ENCODE data around the gene C17orf114.

Gene C17orf114

GRCh38 chr17:4788159-4788806 is 13.8 kb downstream of the C17orf114 start:
- DNase-seq (ENCODE audit: low read depth, low spot score) = no peak

GRCh38 chr17:4786516-4786915 is 15.6 kb downstream of the C17orf114 start:
- DNase-seq (ENCODE audit: low read depth, low spot score) = peak; percentile 28

DNA sequence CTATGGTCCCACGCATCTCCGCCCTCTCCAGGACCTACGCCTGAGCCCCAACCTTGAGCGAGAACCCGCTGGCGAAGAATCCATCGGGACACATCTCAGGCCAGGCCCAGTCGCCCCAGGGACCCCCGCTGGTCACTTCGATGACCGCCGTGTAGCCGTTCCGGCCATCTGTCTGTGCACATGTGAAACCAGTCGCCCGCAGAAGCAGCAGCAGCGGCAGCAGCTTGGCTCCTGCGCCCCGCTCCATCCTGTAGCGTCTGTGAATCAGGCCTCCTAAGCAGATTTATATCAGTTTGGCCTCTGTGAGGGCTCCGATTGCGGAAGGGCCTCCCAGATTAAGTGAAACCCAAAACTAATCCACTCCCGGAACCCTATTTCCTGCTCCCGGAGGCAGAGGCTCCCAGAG is 16.0 kb downstream of the C17orf114 start, which contains the start of gene VMO1:
Gene VMO1 (minus strand): TSS at position 259 of the 406 bp plus-strand sequence. CDS start 12 bp downstream, at position 247.
- DNase-seq (ENCODE audit: low read depth, low spot score) = peak; percentile 27

DNA sequence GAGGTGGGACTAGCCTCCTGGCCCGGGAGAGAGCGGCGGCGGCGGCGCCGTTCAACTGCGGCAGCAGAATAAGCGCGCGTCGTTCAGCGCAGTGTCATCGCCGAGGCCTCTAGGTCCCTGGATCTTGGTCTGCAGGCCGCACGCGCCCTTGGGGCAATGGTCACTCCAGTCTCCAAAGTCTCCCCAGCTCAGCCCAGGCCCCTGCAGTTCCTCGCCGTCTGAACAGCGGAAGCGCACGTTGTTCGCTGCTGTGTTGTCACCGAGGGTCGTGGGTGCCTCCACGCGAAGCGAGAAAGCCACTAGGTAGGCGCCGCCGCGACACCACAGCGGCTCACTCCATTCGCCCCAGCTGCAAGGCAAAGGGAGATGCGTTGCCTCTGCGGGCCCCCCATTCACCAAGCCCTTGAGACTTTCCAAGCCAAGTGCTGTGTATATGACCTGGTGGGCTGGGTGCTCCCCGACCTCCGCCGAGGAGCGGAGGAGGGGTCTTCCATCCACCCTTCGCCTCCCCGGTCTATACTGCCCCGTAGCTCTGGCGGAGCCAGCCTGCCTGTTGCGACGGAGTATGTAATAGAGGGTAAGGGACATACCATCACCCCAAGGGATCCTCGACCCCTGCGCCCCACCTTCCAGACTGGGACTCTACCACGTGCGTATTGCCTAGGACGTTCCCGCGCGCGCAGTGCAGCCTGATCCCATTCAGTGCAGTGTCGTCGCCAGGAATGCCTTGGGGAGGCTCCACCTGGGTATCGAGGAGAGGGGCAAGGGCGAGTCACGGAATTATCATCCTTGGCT is 16.6 kb downstream of the C17orf114 start:
- peak; percentile 22 for DNase-seq (ENCODE audit: low read depth, low spot score)

- no peak for DNase-seq (ENCODE audit: low read depth, low spot score)
Observed at GRCh38 chr17:4782652-4783051, 19.5 kb downstream of the C17orf114 start.

DNA sequence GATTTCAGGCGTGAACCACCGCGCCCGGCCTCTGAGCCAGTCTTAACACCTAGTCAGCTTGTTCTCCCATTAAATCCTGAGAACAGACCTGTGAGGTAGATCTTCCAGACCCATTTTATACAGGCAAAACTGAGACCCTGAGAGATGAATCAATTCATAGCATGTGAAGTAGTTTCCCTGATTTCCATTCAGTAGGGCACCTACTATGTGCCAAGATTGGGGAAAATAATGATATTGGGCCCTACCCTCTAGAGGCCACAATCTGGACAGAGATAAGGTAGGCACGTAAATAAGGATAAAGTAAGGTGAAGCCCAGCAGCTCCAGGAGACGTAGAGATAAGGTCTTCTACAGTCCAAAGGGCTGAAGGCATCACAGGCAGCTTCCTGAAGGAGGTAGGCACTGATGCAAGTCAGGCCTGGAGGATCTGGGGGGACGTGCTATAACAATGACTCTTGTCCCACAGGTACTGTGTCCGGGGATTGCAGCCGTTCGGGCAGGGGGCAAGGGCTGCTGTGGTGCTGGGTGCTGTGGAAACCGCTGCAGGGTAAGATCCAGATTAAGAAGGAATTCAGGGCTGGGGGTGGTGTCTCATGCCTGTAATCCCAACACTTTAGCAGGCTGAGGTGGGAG is 21.7 kb downstream of the C17orf114 start:
- DNase-seq (ENCODE audit: low read depth, low spot score) = no peak

DNA sequence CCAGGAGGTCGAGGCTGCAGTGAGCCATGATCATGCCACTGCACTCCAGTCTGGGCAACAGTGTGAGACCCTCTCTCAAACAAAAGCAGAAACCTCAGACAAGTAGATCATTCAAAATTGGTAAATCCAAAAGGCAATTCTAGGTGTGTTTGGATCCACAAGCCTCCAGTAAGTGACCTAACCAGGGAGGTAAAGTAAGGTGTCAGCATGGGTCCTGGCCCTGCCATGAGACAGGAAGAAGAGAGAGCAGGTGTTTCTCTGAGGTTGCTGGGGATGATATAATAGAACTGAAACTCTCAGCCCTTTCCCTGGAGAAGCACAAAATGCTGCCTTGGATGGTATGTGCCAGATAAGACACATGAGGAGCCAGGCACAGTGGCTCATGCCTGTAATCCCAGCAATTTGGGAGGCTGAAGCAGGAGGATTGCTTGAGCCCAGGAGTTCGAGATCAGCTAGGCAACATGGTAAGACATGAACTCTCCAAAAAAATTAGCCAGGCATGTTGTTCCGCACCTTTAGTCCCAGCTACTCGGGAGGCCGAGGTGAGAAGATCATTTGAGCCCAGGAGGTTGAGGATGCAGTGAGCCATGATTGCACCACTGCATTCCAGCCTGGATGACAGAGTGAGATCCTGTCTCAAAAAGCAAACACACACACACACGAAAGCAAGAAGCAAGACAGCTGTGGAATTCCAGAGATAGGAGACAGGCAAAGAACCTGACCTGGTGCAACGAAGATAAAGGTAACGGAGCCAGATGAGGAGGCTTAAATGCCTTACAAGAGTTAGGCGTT is 24.0 kb downstream of the C17orf114 start:
- no peak for DNase-seq (ENCODE audit: low read depth, low spot score)

- no peak for DNase-seq (ENCODE audit: low read depth, low spot score)
Observed at GRCh38 chr17:4772235-4772613, 29.9 kb downstream of the C17orf114 start.

DNA sequence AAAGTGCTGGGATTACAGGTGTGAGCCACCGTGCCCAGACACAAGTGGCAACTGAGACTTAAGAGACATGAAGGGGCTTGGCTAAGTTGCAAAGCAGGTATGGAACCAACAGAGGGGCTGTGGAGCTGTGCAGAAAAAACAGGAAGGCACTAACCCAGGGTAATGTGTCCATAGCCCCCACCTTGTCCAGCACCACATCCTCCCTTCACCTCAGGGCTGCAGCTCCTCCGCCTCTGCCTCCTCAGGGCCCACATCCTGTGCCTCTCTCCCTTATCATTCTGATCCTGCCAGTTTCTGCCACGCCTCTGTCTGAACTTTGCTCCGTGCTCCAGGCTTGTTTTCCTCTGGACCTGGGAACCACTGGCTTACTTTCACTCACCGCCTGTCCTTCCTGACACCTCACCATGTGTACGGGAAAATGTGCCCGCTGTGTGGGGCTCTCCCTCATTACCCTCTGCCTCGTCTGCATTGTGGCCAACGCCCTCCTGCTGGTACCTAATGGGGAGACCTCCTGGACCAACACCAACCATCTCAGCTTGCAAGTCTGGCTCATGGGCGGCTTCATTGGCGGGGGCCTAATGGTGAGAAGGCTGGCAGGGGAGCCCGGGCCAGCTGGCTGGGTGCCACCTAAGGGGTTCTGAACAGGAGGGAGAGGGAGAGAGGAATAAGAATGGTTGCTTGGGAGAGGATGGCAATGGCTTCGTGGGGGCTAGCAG is 30.5 kb downstream of the C17orf114 start, which contains the start of gene TM4SF5:
Gene TM4SF5 (plus strand): TSS at position 368 of the 716 bp plus-strand sequence. CDS start 37 bp downstream, at position 405.
- peak; percentile 8 for DNase-seq (ENCODE audit: low read depth, low spot score)

DNA sequence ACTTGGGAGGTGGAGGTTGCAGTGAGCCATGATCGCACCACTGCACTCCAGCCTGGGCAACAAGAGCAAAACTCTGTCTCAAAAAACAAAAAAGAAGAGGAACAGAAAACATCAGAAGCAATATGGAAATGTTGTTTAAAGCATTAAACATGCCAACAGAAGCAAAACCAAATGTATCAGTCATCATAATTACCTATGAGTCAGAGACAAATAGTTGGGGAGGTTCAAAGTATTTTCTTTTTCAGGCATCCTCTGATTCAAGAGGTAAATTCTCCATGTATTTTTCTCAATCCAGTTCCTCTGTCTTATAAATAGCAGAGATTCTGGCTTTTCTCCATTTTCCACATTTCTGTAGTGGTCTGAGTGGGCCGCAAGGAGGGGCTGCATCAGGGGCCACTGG is 32.5 kb downstream of the C17orf114 start:
- DNase-seq (ENCODE audit: low read depth, low spot score) = peak; percentile 26

DNA sequence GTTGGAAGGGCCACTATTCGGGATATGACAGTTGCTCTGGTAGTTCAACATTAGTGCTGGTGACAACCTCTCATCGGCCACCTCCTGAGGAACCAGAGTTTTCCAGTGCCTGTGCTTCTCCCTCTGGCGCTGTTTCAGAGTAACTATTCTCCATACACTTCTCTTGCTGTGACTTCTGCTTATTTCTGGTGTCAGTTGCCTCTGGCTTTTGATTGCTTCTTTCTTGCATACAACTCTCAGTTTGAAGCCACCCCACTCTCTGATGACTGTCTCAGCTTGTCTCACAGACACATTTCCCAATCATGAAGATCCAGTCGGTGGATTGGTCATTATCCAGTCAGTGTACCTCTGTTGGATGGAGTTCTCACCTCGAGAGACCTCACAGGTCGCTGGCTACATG is 33.8 kb downstream of the C17orf114 start:
- no peak for DNase-seq (ENCODE audit: low read depth, low spot score)

DNA sequence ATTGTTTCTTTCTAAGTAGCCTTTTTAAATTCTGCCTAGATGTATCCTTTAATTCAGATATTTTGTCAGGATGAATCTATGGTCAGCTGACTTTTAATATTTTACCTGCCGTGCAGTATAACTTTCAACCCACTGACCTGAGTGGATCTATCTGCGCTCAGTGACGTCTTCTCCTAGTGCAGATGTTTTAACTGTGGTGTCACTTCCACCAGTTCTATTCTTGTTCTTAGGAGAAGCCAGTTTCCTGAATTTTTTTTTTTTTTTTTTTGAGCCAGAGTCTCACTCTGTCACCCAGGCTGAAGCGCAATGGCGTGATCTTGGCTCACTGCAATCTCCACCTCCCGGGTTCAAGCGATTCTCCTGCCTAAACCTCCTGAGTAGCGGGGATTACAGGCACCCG is 35.4 kb downstream of the C17orf114 start:
- no peak for DNase-seq (ENCODE audit: low read depth, low spot score)

DNA sequence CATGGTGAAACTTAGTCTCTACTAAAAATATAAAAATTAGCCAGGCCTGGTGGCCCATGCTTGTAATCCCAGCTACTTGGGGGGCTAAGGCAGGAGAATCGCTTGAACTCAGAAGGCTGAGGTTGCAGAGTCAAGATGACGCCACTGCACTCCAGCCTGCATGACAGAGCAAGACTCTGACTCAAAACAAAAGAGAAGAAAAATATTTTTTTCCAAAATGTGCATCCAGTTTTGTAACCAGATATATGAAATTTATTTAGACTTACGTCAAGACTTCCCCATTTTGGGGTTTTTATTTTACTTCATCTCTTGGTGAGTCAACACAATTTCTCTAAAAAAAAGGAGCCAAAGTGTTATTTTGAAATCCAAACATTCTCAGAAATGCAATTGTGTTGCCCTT is 35.9 kb downstream of the C17orf114 start:
- no peak for DNase-seq (ENCODE audit: low read depth, low spot score)

- no peak for DNase-seq (ENCODE audit: low read depth, low spot score)
Observed at GRCh38 chr17:4764595-4764994, 37.5 kb downstream of the C17orf114 start.

GRCh38 chr17:4759776-4760236 is 42.3 kb downstream of the C17orf114 start:
- DNase-seq (ENCODE audit: low read depth, low spot score) = no peak

GRCh38 chr17:4753392-4753791 is 48.7 kb downstream of the C17orf114 start:
- DNase-seq (ENCODE audit: low read depth, low spot score) = no peak

GRCh38 chr17:4751932-4752331 is 50.2 kb downstream of the C17orf114 start:
- DNase-seq (ENCODE audit: low read depth, low spot score) = no peak

All from astrocyte of the hippocampus (primary cell).